HepG2 (cell line): Measurements from ENCODE around the gene UPB1. TPM values are rescaled to one million over a fixed set of nuclear protein-coding genes. Genes with fewer than 3 reads are reported as not detected.

Experiments
- ATAC-seq: fragments of 200-7000 bp; cut with Tn5 transposase; 3 replicates; pipeline ENCODE4 v1.9.1; 2020; ENCODE audit warnings: mild to moderate bottlenecking, moderate library complexity
- BruUV-seq: library from RNA; stranded (reverse); fragments of 400-500 nt; replicated peaks from 2 replicates; lab custom pipeline; 2021; lab: Mats Ljungman, UMichigan
- CTCF ChIA-PET: fragments of 300-600 bp; formaldehyde crosslinking; extraction: SDS; loops from one replicate; lab custom pipeline; 2021; ENCODE audit warnings: low total read pairs, inconsistent platforms, low intra/inter-chr PET ratio; lab: Yijun Ruan, JAX
- POLR2A ChIA-PET: fragments of 350-600 bp; sonication (Branson Sonifier 250); formaldehyde crosslinking; loops from one replicate; lab custom pipeline; 2020; ENCODE audit warnings: antibody characterized with exemption, inconsistent platforms; lab: Yijun Ruan, JAX
- DNase-seq: peaks from one replicate; pipeline ENCODE4 v3.0.0-alpha.2; 2015; ENCODE audit warnings: low spot score
- FAIRE-seq: peaks from 3 replicates; lab custom pipeline; 2011; peaks lifted over from hg19 to GRCh38; lab: Jason Lieb, UNC
- H2AFZ ChIP-seq: one replicate; pipeline ENCODE4 v1.6.1; 2011; ENCODE audit warnings: low read length, inconsistent platforms
- H3K27ac ChIP-seq: fragments of 300-600 bp; 3 replicates; pipeline ENCODE4 v1.8.0; 2011; ENCODE audit warnings: mixed run types, mild to moderate bottlenecking, mixed read lengths, low read length, inconsistent platforms; ENCODE audit not compliant: insufficient read depth; ENCODE audit errors: extremely low read length
- H3K27me3 ChIP-seq, 2 experiments: fragments of 200-600 bp in 1 of 2; 2 replicates in 1 of 2; 3 replicates in 1 of 2; pipeline versions ENCODE4 v1.6.0 to v1.8.0; 2011; ENCODE audit warnings: low read length in 2 of 2, mild to moderate bottlenecking in 2 of 2, moderate library complexity in 2 of 2, inconsistent platforms in 1 of 2; ENCODE audit not compliant: insufficient read depth in 2 of 2, control insufficient read depth in 1 of 2
- H3K36me3 ChIP-seq, 2 experiments: fragments of 200-600 bp in 1 of 2; replicated peaks in 1 of 2; 2 replicates in 1 of 2; 3 replicates in 1 of 2; pipeline versions ENCODE4 v1.5.1 to v1.8.0; 2011; ENCODE audit warnings: low read length in 2 of 2, inconsistent platforms in 1 of 2; ENCODE audit not compliant: insufficient read depth in 2 of 2, control insufficient read depth in 1 of 2
- H3K4me1 ChIP-seq: 2 replicates; pipeline ENCODE4 v1.5.1; 2012; ENCODE audit warnings: low read length, inconsistent platforms; ENCODE audit not compliant: insufficient read depth
- H3K4me2 ChIP-seq: 2 replicates; pipeline ENCODE4 v1.6.0; 2011; ENCODE audit warnings: low read depth, low read length, inconsistent platforms
- H3K4me3 ChIP-seq, 3 experiments: fragments of 200-600 bp in 1 of 3; sonication (generic), shearing (Covaris generic) in 1 of 3; replicated peaks in 1 of 3; 2 replicates each; pipeline ENCODE4 v1.5.1; 2011 to 2016; ENCODE audit warnings: low read length in 3 of 3, inconsistent platforms in 2 of 3, low read depth in 2 of 3, mild to moderate bottlenecking in 2 of 3, control low read depth in 1 of 3, mixed read lengths in 1 of 3; ENCODE audit not compliant: insufficient read depth in 1 of 3
- H3K79me2 ChIP-seq: one replicate; pipeline ENCODE4 v1.6.1; 2011; ENCODE audit warnings: low read length, inconsistent platforms; ENCODE audit not compliant: insufficient read depth
- H3K9ac ChIP-seq: 2 replicates; pipeline ENCODE4 v1.6.0; 2011; ENCODE audit warnings: mild to moderate bottlenecking, low read depth, low read length, inconsistent platforms; ENCODE audit not compliant: insufficient read depth
- H3K9me3 ChIP-seq: 2 replicates; pipeline ENCODE4 v1.5.1; 2012; ENCODE audit warnings: mild to moderate bottlenecking, low read length
- H4K20me1 ChIP-seq: 2 replicates; pipeline ENCODE4 v1.6.0; 2011; ENCODE audit warnings: inconsistent platforms, mild to moderate bottlenecking, low read length, moderate library complexity; ENCODE audit not compliant: insufficient read depth
- FOSL2 ChIP-seq: sonication (generic); formaldehyde crosslinking; IDR thresholded peaks from 2 replicates; pipeline ENCODE4 v1.4.0; 2020; ENCODE audit warnings: missing genetic modification reagents
- HHEX ChIP-seq: IDR thresholded peaks from 2 replicates; pipeline ENCODE4 v1.6.1; 2016; ENCODE audit warnings: control low read depth
- JUN ChIP-seq: sonication (generic); formaldehyde crosslinking; IDR thresholded peaks from 2 replicates; pipeline ENCODE4 v1.4.0; 2020; ENCODE audit warnings: mild to moderate bottlenecking, missing genetic modification reagents
- ZBTB33 ChIP-seq: sonication (generic); formaldehyde crosslinking; IDR thresholded peaks from 2 replicates; pipeline ENCODE4 v1.4.0; 2020; ENCODE audit warnings: missing genetic modification reagents
- ZNF383 ChIP-seq: sonication (generic); formaldehyde crosslinking; IDR thresholded peaks from 2 replicates; pipeline ENCODE4 v1.4.0; 2020; ENCODE audit warnings: missing genetic modification reagents, mild to moderate bottlenecking, borderline replicate concordance
- ZNF678 ChIP-seq: sonication (generic); formaldehyde crosslinking; IDR thresholded peaks from 2 replicates; pipeline ENCODE4 v1.4.0; 2020; ENCODE audit warnings: mild to moderate bottlenecking, missing genetic modification reagents
- ZNF816 ChIP-seq: sonication (generic); formaldehyde crosslinking; IDR thresholded peaks from 2 replicates; pipeline ENCODE4 v1.8.0; 2022; ENCODE audit warnings: missing genetic modification reagents, mild to moderate bottlenecking, borderline replicate concordance
- WGBS: methylation state at CpG from one replicate; pipeline ENCODE4 v1.1.6; 2017; ENCODE audit warnings: low lambda C conversion rate; 5-methylcytosine and 5-hydroxymethylcytosine counted together
- in situ Hi-C: cut with HindIII; loops from 2 replicates; pipeline ENCODE4 v1.10.0; 2017; ENCODE audit warnings: low pct_unique_long_range_greater_than_20kb; ENCODE audit not compliant: extremely low pct_ligation_motif_present
- intact Hi-C: fragments of 100-400 bp; cut with micrococcal nuclease; formaldehyde crosslinking; loops from one replicate; pipeline ENCODE4 v1.10.0; 2022; ENCODE audit not compliant: unreplicated experiment
- polyA plus RNA-seq, 8 experiments: library from polyadenylated mRNA; depleted of rRNA in 3 of 8; stranded (reverse) in 7 of 8; unstranded in 1 of 8; fragments of >200 nt; fragmentation: Illumina TruSeq in 4 of 8; extraction: Trizol in 4 of 8; gene quantifications; 2 replicates each; pipeline versions ENCODE4 v1.2.1 to v1.2.3, GENCODE V29; 2011 to 2016; ENCODE audit warnings: low read depth in 4 of 8, missing spikeins in 1 of 8, mixed read lengths in 1 of 8; ENCODE audit not compliant: insufficient read depth in 1 of 8
- total RNA-seq, 5 experiments: library from RNA; depleted of rRNA; stranded (reverse); fragments of >200 nt; fragmentation: Illumina TruSeq; extraction: Trizol; gene quantifications; 2 replicates each; pipeline ENCODE4 v1.2.3, GENCODE V29; 2016; ENCODE audit warnings: low read depth in 1 of 5
- TF ChIP-seq, protein P1 (sequence below), 2 experiments: fragments of 450-650 bp in 1 of 2; sonication (generic) in 1 of 2; formaldehyde crosslinking in 1 of 2; IDR thresholded peaks; 2 replicates each; pipeline versions ENCODE4 v1.6.1 to v1.8.0; 2016 to 2022; ENCODE audit warnings: antibody characterized with exemption in 1 of 2, mild to moderate bottlenecking in 1 of 2, missing genetic modification reagents in 1 of 2

The UPB1 gene
- total and polyA plus RNA-seq, 2 of the 13 experiments (the other 11 are each of a cell fraction or from before 2014, with no cell fraction given): 0.38 to 1.2 TPM

DNA sequence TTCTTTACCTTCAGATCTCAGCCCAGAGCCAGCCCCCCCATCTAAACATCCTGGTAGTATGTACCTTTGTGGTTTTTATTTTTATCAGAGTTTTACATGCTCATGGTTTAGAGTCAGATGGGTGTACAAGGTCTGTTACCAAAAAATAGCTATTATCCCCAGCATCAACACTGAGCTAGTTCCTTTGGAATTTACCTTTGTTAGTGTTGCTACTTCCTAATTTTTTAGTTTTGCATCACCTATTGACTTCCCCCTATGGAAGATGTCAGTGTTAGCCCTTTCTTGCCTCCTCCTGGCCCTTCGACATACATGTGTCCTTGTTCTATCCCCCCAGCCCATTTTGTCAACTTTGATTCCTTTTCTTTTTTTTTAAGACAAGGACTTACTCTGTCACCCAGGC, 7.4 kb downstream of the UPB1 start:
- DNase-seq (no peak), ATAC-seq (no peak), FAIRE-seq (no peak)
- CTCF ChIA-PET: interaction anchor here (0.7 kb wide), 1 partner anchor 79 kb away, joined by 3 read pairs; no protein-coding TSS in a partner anchor
- no TSS peak for BruUV-seq
- peaks cover 100% of the 10 kb centered on the region for H3K4me1 ChIP-seq
- WGBS: 87% methylated on average over 1 of the region's 1 CpG
- no peak overlapping the region for H2AFZ ChIP-seq
- no peaks in the 10 kb centered on the region for H4K20me1 ChIP-seq
- in situ Hi-C loops (no loop called here), intact Hi-C loops (loop anchor here (5.0 to 10.0 kb wide), 2 partner anchors 80 to 228 kb away; partner anchors contain the start of gene SPECC1L)
- H3K9me3 ChIP-seq: no peaks in the 10 kb centered on the region
- POLR2A ChIA-PET: interaction anchor here (1.0 to 1.7 kb wide), 2 partner anchors 12 to 81 kb away, joined by 3 to 4 read pairs; no protein-coding TSS in a partner anchor
- H3K79me2 ChIP-seq: no peaks in the 10 kb centered on the region
- H3K36me3 ChIP-seq: no peaks in the 10 kb centered on the region
- H3K9ac ChIP-seq: no peak overlapping the region
- H3K27me3 ChIP-seq: no peaks in the 10 kb centered on the region
- H3K4me2 ChIP-seq: no peak overlapping the region
- no peak overlapping the region for H3K27ac ChIP-seq
- H3K4me3 ChIP-seq: no peak overlapping the region
- TF ChIP-seq ZNF678 (CRISPR knock-in tag): no peak
- no peak for TF ChIP-seq ZBTB33 (CRISPR knock-in tag)
- no peak for TF ChIP-seq ZNF383 (CRISPR knock-in tag)
- TF ChIP-seq ZNF816 (CRISPR knock-in tag): no peak
- TF ChIP-seq JUN: no peak
- TF ChIP-seq HHEX (CRISPR knock-in tag): no peak
- TF ChIP-seq, protein P1, sequence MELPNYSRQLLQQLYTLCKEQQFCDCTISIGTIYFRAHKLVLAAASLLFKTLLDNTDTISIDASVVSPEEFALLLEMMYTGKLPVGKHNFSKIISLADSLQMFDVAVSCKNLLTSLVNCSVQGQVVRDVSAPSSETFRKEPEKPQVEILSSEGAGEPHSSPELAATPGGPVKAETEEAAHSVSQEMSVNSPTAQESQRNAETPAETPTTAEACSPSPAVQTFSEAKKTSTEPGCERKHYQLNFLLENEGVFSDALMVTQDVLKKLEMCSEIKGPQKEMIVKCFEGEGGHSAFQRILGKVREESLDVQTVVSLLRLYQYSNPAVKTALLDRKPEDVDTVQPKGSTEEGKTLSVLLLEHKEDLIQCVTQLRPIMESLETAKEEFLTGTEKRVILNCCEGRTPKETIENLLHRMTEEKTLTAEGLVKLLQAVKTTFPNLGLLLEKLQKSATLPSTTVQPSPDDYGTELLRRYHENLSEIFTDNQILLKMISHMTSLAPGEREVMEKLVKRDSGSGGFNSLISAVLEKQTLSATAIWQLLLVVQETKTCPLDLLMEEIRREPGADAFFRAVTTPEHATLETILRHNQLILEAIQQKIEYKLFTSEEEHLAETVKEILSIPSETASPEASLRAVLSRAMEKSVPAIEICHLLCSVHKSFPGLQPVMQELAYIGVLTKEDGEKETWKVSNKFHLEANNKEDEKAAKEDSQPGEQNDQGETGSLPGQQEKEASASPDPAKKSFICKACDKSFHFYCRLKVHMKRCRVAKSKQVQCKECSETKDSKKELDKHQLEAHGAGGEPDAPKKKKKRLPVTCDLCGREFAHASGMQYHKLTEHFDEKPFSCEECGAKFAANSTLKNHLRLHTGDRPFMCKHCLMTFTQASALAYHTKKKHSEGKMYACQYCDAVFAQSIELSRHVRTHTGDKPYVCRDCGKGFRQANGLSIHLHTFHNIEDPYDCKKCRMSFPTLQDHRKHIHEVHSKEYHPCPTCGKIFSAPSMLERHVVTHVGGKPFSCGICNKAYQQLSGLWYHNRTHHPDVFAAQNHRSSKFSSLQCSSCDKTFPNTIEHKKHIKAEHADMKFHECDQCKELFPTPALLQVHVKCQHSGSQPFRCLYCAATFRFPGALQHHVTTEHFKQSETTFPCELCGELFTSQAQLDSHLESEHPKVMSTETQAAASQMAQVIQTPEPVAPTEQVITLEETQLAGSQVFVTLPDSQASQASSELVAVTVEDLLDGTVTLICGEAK (IDR thresholded peaks at IDR 0.05): no peak
- TF ChIP-seq, protein P1 (CRISPR knock-in tag; IDR thresholded peaks at IDR 0.05): no peak
- no peak for TF ChIP-seq FOSL2
